Testis (tissue), 3 donors: ENCODE measurements around the gene RAP2A. TPM values are rescaled to one million over a fixed set of nuclear protein-coding genes. Genes with fewer than 3 reads are reported as not detected.

ENCODE experiments used
- DNase-seq: peaks from one replicate; pipeline ENCODE4 v3.0.0-alpha.2; 2019
- H3K27ac ChIP-seq, 2 donors: fragments of 200-600 bp; sonication (generic); one replicate each; pipeline ENCODE4 v1.5.1; 2019
- H3K27me3 ChIP-seq: fragments of 200-600 bp; sonication (generic); one replicate; pipeline ENCODE4 v1.5.1; 2019
- H3K36me3 ChIP-seq: fragments of 200-600 bp; sonication (generic); one replicate; pipeline ENCODE4 v1.5.1; 2017; ENCODE audit warnings: low read depth; ENCODE audit errors: missing control alignments
- H3K4me1 ChIP-seq: fragments of 200-600 bp; sonication (generic); one replicate; pipeline ENCODE4 v1.5.1; 2019
- H3K4me3 ChIP-seq, 2 donors: fragments of 200-600 bp; sonication (generic); one replicate each; pipeline ENCODE4 v1.5.1; 2017 to 2019
- H3K9me3 ChIP-seq: fragments of 200-600 bp; sonication (generic); one replicate; pipeline ENCODE4 v1.5.1; 2017
- POLR2A ChIP-seq: fragments of 450-650 bp; IDR thresholded peaks from one replicate; pipeline ENCODE4 v1.6.1; 2017; ENCODE audit warnings: antibody characterized with exemption, mild to moderate bottlenecking, moderate library complexity
- WGBS, 2 donors: methylation state at CpG; one replicate each; pipeline ENCODE4 v1.1.5; 2018; 5-methylcytosine and 5-hydroxymethylcytosine counted together
- intact Hi-C: fragments of 100-400 bp; cut with DNase I; formaldehyde crosslinking; loops from one replicate; pipeline ENCODE4 v1.15.1; 2023; ENCODE audit warnings: low total_unique reads
- polyA plus RNA-seq: library from polyadenylated mRNA; stranded (reverse); fragments of 350-450 nt; fragmentation: Illumina TruSeq; extraction: RNeasy Lipid Tissue Mini Kit (QIAGEN cat#74804); gene quantifications from one replicate; pipeline ENCODE4 v1.2.3, GENCODE V29; 2014; ENCODE audit warnings: low read depth, low replicate concordance; ENCODE audit not compliant: insufficient read depth
- total RNA-seq, 2 donors: library from RNA; depleted of rRNA; stranded (reverse); fragments of >200 nt; gene quantifications; one replicate each; pipeline ENCODE4 v1.2.3, GENCODE V29; 2016
- TF ChIP-seq, protein P1 (sequence below), 3 experiments: fragments of 450-650 bp in 2 of 3; fragments of 200-600 bp in 1 of 3; sonication (generic) in 1 of 3; IDR thresholded peaks; one replicate each; pipeline ENCODE4 v1.5.1; 2016 to 2019; ENCODE audit warnings: antibody characterized with exemption in 3 of 3, mild to moderate bottlenecking in 2 of 3, moderate library complexity in 1 of 3

Gene RAP2A
- total and polyA plus RNA-seq, 3 donors from 2014 or later, result 9.1 to 11.5 (median 10.6) TPM

DNA sequence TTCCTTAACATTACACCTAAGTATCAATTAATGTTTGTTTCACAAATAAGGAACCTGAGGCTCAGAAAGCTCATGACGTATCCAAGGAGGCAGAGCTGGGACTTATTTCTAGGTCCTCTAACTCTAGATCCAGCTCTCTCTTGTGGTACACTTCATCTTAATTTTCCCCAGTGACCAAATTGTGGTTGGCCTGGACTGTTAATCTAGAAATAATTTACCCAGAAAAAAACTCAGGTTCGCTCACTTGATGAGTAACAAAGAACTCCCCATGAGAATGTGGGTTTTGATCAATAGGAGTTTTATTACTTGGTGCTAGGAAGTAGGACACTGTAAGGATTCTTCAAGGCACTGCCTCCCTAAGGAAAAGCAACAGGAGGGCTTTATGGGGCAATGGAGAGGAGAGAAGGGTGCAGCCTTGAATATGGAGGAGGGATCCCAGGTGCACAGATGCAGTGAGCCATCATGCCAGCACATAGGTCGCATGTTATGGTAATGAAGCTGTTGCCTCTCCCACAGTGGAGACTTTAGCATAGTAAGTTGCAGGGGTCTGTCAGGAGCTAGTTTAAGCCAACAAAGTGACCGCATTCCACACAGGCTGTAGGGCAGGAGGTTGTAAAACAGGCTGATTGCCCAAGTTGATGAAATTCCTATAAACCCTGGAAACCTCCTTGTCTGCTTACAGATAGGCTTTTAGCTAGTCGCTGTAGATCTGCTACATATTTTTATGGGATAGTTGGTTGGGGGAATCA, 14.7 kb downstream of the RAP2A start:
- Histone ChIP-seq H3K4me3 (no peak overlapping the region), H3K27ac (no peak overlapping the region), H3K9me3 (no peaks in the 10 kb centered on the region), H3K36me3 (no peaks in the 10 kb centered on the region), H3K27me3 (no peaks in the 10 kb centered on the region), H3K4me1 (no peaks in the 10 kb centered on the region)
- intact Hi-C loops, result no loop called here
- no peak for DNase-seq
- 85 to 87% methylated on average over 5 of the region's 5 CpGs for WGBS, 2 donors
- TF ChIP-seq POLR2A, result no peak
- TF ChIP-seq, protein P1, sequence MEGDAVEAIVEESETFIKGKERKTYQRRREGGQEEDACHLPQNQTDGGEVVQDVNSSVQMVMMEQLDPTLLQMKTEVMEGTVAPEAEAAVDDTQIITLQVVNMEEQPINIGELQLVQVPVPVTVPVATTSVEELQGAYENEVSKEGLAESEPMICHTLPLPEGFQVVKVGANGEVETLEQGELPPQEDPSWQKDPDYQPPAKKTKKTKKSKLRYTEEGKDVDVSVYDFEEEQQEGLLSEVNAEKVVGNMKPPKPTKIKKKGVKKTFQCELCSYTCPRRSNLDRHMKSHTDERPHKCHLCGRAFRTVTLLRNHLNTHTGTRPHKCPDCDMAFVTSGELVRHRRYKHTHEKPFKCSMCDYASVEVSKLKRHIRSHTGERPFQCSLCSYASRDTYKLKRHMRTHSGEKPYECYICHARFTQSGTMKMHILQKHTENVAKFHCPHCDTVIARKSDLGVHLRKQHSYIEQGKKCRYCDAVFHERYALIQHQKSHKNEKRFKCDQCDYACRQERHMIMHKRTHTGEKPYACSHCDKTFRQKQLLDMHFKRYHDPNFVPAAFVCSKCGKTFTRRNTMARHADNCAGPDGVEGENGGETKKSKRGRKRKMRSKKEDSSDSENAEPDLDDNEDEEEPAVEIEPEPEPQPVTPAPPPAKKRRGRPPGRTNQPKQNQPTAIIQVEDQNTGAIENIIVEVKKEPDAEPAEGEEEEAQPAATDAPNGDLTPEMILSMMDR (IDR thresholded peaks at IDR 0.05), result no peak

DNA sequence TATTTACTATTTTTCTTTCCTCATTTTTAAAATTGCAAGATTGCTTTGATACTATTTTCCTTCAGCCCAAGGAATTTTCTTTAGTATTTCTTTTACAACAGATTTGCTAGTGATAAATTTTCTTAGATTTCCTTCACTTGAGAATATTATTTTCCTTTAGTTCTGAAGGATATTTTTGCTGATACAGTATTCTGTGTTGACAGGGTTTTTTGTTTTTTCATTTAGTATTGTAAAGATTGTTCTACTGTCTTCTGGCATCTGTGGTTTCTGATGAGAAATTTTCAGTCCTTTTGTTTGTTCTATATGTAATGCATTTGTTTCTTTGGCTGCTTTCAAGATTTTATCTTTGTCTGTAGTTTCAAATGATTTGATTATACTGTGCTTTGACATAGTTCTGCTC, 20.7 kb downstream of the RAP2A start:
- Histone ChIP-seq H3K36me3 (no peaks in the 10 kb centered on the region), H3K27ac (no peak overlapping the region), H3K4me3 (no peak overlapping the region), H3K27me3 (no peaks in the 10 kb centered on the region), H3K9me3 (no peaks in the 10 kb centered on the region), H3K4me1 (no peaks in the 10 kb centered on the region)
- no peak for TF ChIP-seq POLR2A
- TF ChIP-seq, protein P1 (IDR thresholded peaks at IDR 0.05), result no peak
- no peak for DNase-seq
- intact Hi-C loops, result no loop called here

DNA sequence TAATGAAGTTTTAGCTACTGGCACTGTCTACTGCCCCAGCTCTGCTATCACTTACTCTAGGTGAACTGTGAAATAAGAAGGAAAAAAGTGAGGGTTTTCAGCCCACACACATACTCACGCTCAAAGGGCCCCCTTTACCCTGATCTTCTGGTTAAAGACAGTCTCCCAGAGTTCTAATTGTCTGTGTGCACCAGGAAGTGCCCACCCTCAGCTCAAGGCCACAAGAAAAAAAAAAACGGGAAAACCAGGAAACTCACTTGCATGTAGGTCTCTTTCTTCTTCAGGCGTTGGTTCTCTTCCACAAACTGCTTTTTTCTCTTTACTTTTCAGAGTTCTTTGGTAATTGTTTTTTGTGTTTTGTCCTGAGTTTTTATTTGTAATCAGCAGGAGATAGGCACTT, 22.1 kb downstream of the RAP2A start:
- no peak overlapping the region for H3K27ac ChIP-seq
- no peaks in the 10 kb centered on the region for H3K27me3 ChIP-seq
- DNase-seq, result no peak
- no peak overlapping the region for H3K4me3 ChIP-seq
- no peaks in the 10 kb centered on the region for H3K36me3 ChIP-seq
- no peaks in the 10 kb centered on the region for H3K9me3 ChIP-seq
- TF ChIP-seq POLR2A, result no peak
- TF ChIP-seq, protein P1 (IDR thresholded peaks at IDR 0.05), result no peak
- intact Hi-C loops, result no loop called here
- H3K4me1 ChIP-seq, result no peaks in the 10 kb centered on the region
- WGBS, 2 donors, result 78 to 85% methylated on average over 3 of the region's 3 CpGs

DNA sequence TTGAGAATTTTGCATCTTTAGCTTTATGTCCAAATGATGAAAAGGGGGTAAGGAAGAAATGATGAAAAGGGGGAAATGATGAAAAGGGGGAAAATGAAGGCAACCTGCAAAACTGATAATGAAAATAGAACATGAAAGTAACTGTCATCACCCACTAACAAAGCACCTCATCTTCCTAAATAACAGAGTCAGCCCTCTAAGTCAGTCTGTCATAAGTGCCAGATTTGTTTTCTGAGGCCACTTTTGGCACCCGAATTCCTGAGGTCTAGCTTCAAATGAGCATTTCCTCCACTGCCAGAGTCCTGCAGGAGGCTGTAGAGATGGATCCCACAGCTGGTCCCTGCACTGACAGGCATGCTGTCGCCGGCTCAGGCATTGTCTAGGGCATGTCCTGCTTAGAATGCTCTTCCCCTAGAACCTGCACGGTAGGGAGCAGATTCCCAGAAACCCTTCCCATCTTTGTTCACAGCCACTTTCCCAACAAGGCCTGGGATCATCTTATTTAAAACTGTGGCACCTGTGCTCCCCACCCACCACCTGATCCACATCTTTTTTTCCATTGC, 25.3 kb downstream of the RAP2A start:
- no peak for TF ChIP-seq POLR2A
- TF ChIP-seq, protein P1 (IDR thresholded peaks at IDR 0.05), result no peak
- Histone ChIP-seq H3K4me3 (no peak overlapping the region), H3K27me3 (no peaks in the 10 kb centered on the region), H3K4me1 (no peaks in the 10 kb centered on the region), H3K27ac (no peak overlapping the region), H3K9me3 (no peaks in the 10 kb centered on the region), H3K36me3 (no peaks in the 10 kb centered on the region)
- intact Hi-C loops, result no loop called here
- DNase-seq, result no peak
- WGBS, 2 donors, result 89 to 91% methylated on average over 4 of the region's 4 CpGs
